Trophoblast cell (in vitro differentiated cells and primary cell): Measurements from ENCODE around the gene DCTN2.
"Not testable (repeated sequence)": the region's sequence is repeated elsewhere in the genome, so short reads cannot be mapped to it uniquely, and the experiment has no call there.

Experiments used
- DNase-seq, 2 donors: peaks; one replicate each; pipeline ENCODE4 v3.0.0-alpha.2; 2016
- H2AFZ ChIP-seq: 2 replicates; pipeline ENCODE4 v1.6.1; 2013; ENCODE audit warnings: low read length, moderate library complexity, mild to moderate bottlenecking; ENCODE audit not compliant: insufficient read depth, poor library complexity
- H2AK5ac ChIP-seq: 2 replicates; pipeline ENCODE4 v1.6.1; 2013; ENCODE audit warnings: mild to moderate bottlenecking, low read length
- H2BK120ac ChIP-seq: 2 replicates; pipeline ENCODE4 v1.6.1; 2013; ENCODE audit warnings: low read length, mild to moderate bottlenecking, moderate library complexity; ENCODE audit not compliant: insufficient read depth, poor library complexity
- H2BK12ac ChIP-seq: 2 replicates; pipeline ENCODE4 v1.6.1; 2013; ENCODE audit warnings: mild to moderate bottlenecking, low read length, moderate library complexity
- H2BK5ac ChIP-seq: 2 replicates; pipeline ENCODE4 v1.6.1; 2013; ENCODE audit warnings: low read length, low read depth, moderate library complexity, mild to moderate bottlenecking; ENCODE audit not compliant: poor library complexity
- H3K14ac ChIP-seq: 2 replicates; pipeline ENCODE4 v1.6.1; 2013; ENCODE audit warnings: mild to moderate bottlenecking, low read length
- H3K18ac ChIP-seq: 2 replicates; pipeline ENCODE4 v1.6.1; 2013; ENCODE audit warnings: mild to moderate bottlenecking, low read length
- H3K23ac ChIP-seq: 2 replicates; pipeline ENCODE4 v1.6.1; 2013; ENCODE audit warnings: low read length
- H3K27ac ChIP-seq: 2 replicates; pipeline ENCODE4 v1.5.1; 2013; ENCODE audit warnings: low read depth, mild to moderate bottlenecking, inconsistent platforms, low read length, moderate library complexity
- H3K27me3 ChIP-seq: 2 replicates; pipeline ENCODE4 v1.6.1; 2013; ENCODE audit warnings: inconsistent platforms, mild to moderate bottlenecking, low read length, moderate library complexity; ENCODE audit not compliant: insufficient read depth
- H3K36me3 ChIP-seq, 2 experiments: 1 replicate in 1 of 2; 2 replicates in 1 of 2; pipeline ENCODE4 v1.6.1; 2013; ENCODE audit warnings: low read length in 2 of 2, mild to moderate bottlenecking in 2 of 2, moderate library complexity in 1 of 2; ENCODE audit not compliant: insufficient read depth in 2 of 2, control insufficient read depth in 1 of 2
- H3K4ac ChIP-seq: 2 replicates; pipeline ENCODE4 v1.6.1; 2013; ENCODE audit warnings: low read depth, mild to moderate bottlenecking, low read length, moderate library complexity
- H3K4me1 ChIP-seq, 2 experiments: 1 replicate in 1 of 2; 2 replicates in 1 of 2; pipeline ENCODE4 v1.6.1; 2013; ENCODE audit warnings: low read length in 2 of 2, mild to moderate bottlenecking in 2 of 2, moderate library complexity in 1 of 2; ENCODE audit not compliant: insufficient read depth in 2 of 2, control insufficient read depth in 1 of 2
- H3K4me2 ChIP-seq: 2 replicates; pipeline ENCODE4 v1.6.1; 2013; ENCODE audit warnings: inconsistent platforms, mild to moderate bottlenecking, low read length, moderate library complexity
- H3K4me3 ChIP-seq: 2 replicates; pipeline ENCODE4 v1.5.1; 2013; ENCODE audit warnings: mild to moderate bottlenecking, low read depth, low read length, inconsistent platforms
- H3K79me1 ChIP-seq: one replicate; pipeline ENCODE4 v1.6.1; 2013; ENCODE audit warnings: low read length
- H3K79me2 ChIP-seq: 2 replicates; pipeline ENCODE4 v1.6.1; 2013; ENCODE audit warnings: low read length, mild to moderate bottlenecking; ENCODE audit not compliant: control insufficient read depth, insufficient read depth, poor library complexity
- H3K9ac ChIP-seq: 2 replicates; pipeline ENCODE4 v1.6.1; 2013; ENCODE audit warnings: mild to moderate bottlenecking, low read length
- H3K9me3 ChIP-seq: 2 replicates; pipeline ENCODE4 v1.6.1; 2013; ENCODE audit warnings: low read depth, mild to moderate bottlenecking, control low read depth, inconsistent platforms, low read length; ENCODE audit not compliant: insufficient read depth
- H4K12ac ChIP-seq: 2 replicates; pipeline ENCODE4 v1.6.1; 2013; ENCODE audit warnings: low read depth, mild to moderate bottlenecking, low read length, moderate library complexity
- H4K8ac ChIP-seq: 2 replicates; pipeline ENCODE4 v1.6.1; 2013; ENCODE audit warnings: low read depth, mild to moderate bottlenecking, low read length, moderate library complexity
- H4K91ac ChIP-seq: one replicate; pipeline ENCODE4 v1.6.1; 2013; ENCODE audit warnings: low read depth, mild to moderate bottlenecking, low read length, moderate library complexity
- WGBS: extraction: QIAGEN DNeasy Blood & Tissue Kit; methylation state at CpG from one replicate; pipeline ENCODE4 v1.1.7; 2013; ENCODE audit warnings: missing lambda C conversion rate; ENCODE audit not compliant: insufficient read length, insufficient coverage; ENCODE audit errors: extremely low coverage; 5-methylcytosine and 5-hydroxymethylcytosine counted together

The DCTN2 gene

GRCh38 chr12:57507796-57508195, 39.2 kb downstream of the DCTN2 start:
- H4K91ac ChIP-seq, H3K4me2 ChIP-seq, H2BK12ac ChIP-seq, H3K4me3 ChIP-seq, H3K23ac ChIP-seq, H2AFZ ChIP-seq, H2AK5ac ChIP-seq, H3K4me1 ChIP-seq, H4K8ac ChIP-seq, H3K14ac ChIP-seq, H4K12ac ChIP-seq, H3K27me3 ChIP-seq, H3K9ac ChIP-seq, DNase-seq, H3K79me2 ChIP-seq, H3K4ac ChIP-seq, H3K27ac ChIP-seq, H2BK5ac ChIP-seq, H3K79me1 ChIP-seq, H3K18ac ChIP-seq, H3K9me3 ChIP-seq, H2BK120ac ChIP-seq: not testable (repeated sequence)
- no CpG with 5 or more reads among the region's 28 CpGs for WGBS
- peaks cover 58 to 60% of the 10 kb centered on the region in 2 experiments for H3K36me3 ChIP-seq

- not testable (repeated sequence) for H3K4me2 ChIP-seq, DNase-seq
Measured at GRCh38 chr12:57506541-57506940, 40.5 kb downstream of the DCTN2 start.

GRCh38 chr12:57502311-57502969, 44.6 kb downstream of the DCTN2 start:
- not testable (repeated sequence) for H3K9me3 ChIP-seq, H4K8ac ChIP-seq, H2BK120ac ChIP-seq, H3K4me2 ChIP-seq, H2AFZ ChIP-seq, H4K91ac ChIP-seq, H3K79me1 ChIP-seq, H3K4me3 ChIP-seq, H3K23ac ChIP-seq, H3K14ac ChIP-seq, DNase-seq, H4K12ac ChIP-seq, H3K9ac ChIP-seq, H3K4me1 ChIP-seq, H3K18ac ChIP-seq, H2BK5ac ChIP-seq, H3K27ac ChIP-seq, H3K79me2 ChIP-seq, H3K27me3 ChIP-seq, H2AK5ac ChIP-seq, H2BK12ac ChIP-seq, H3K4ac ChIP-seq
- peaks cover 58 to 70% of the 10 kb centered on the region in 2 experiments for H3K36me3 ChIP-seq
- WGBS: no CpG with 5 or more reads among the region's 22 CpGs

More at GRCh38 chr12:57506541-57506940, 40.5 kb downstream of the DCTN2 start:
- H2BK12ac ChIP-seq, H2BK5ac ChIP-seq, H2AK5ac ChIP-seq, H3K9me3 ChIP-seq, H3K27ac ChIP-seq, H3K18ac ChIP-seq, H3K23ac ChIP-seq, H2AFZ ChIP-seq, H3K4ac ChIP-seq, H3K14ac ChIP-seq, H3K4me3 ChIP-seq, H3K79me2 ChIP-seq, H3K79me1 ChIP-seq, H4K8ac ChIP-seq, H2BK120ac ChIP-seq, H4K12ac ChIP-seq, H3K9ac ChIP-seq, H3K27me3 ChIP-seq, H3K4me1 ChIP-seq, H4K91ac ChIP-seq: not testable (repeated sequence)
- no CpG with 5 or more reads among the region's 4 CpGs for WGBS
- peaks cover 60 to 61% of the 10 kb centered on the region in 2 experiments for H3K36me3 ChIP-seq

- Histone ChIP-seq H3K36me3 (peaks cover 58 to 72% of the 10 kb centered on the region in 2 experiments), H4K12ac (no peak overlapping the region), H3K4me3 (no peak overlapping the region), H3K9me3 (no peaks in the 10 kb centered on the region), H3K4me1 (no peaks in the 10 kb centered on the region), H3K14ac (no peak overlapping the region), H2AK5ac (no peak overlapping the region), H3K27me3 (no peaks in the 10 kb centered on the region), H3K4ac (no peak overlapping the region), H3K23ac (no peak overlapping the region), H3K9ac (no peak overlapping the region), H4K8ac (no peak overlapping the region), H2BK5ac (no peak overlapping the region), H3K79me2 (no peaks in the 10 kb centered on the region), H3K27ac (no peak overlapping the region), H2BK12ac (no peak overlapping the region), H3K79me1 (no peaks in the 10 kb centered on the region), H4K91ac (no peak overlapping the region), H3K4me2 (no peak overlapping the region), H3K18ac (no peak overlapping the region), H2BK120ac (no peak overlapping the region), H2AFZ (no peak overlapping the region)
- no peak for DNase-seq
- WGBS: no CpG with 5 or more reads among the region's 11 CpGs
Measured at GRCh38 chr12:57500213-57500612, 46.8 kb downstream of the DCTN2 start.
